OCI-LY7 (cell line): ENCODE results near the gene RLF.

ENCODE experiments used
- CTCF ChIP-seq: fragments of 200-600 bp; sonication (generic); conservative IDR thresholded peaks from 2 replicates; pipeline ENCODE4 v1.5.1; 2014; ENCODE audit warnings: mild to moderate bottlenecking, antibody characterized with exemption, low read length, moderate library complexity, mixed read lengths
- EZH2phosphoT487 ChIP-seq: fragments of 200-600 bp; sonication (generic); IDR thresholded peaks from 2 replicates; pipeline ENCODE4 v1.6.1; 2018; ENCODE audit warnings: low read depth, borderline replicate concordance, mild to moderate bottlenecking, mixed run types, antibody characterized with exemption, low read length, moderate library complexity, mixed read lengths

GRCh38 chr1:40240390-40240789 lies 79.2 kb downstream of the RLF start:
- TF ChIP-seq CTCF (no peak), EZH2phosphoT487 (no peak)
